CD1c-positive myeloid dendritic cell (primary cell): Measurements from ENCODE around the gene BCORL1.
A peak's percentile ranks its signal among the peaks of the same experiment; 100 is the strongest.

Experiments
- DNase-seq: peaks from one replicate; pipeline ENCODE4 v3.0.0-alpha.2; 2016; ENCODE audit errors: extremely low spot score

The BCORL1 gene

GRCh38 chrX:130066975-130067615 lies 84.7 kb downstream of the BCORL1 start:
- no peak for DNase-seq

GRCh38 chrX:130071611-130072344 lies 89.3 kb downstream of the BCORL1 start:
- DNase-seq, result no peak

GRCh38 chrX:130072345-130072740 lies 89.9 kb downstream of the BCORL1 start:
- DNase-seq, result no peak

- no peak for DNase-seq
Observed at GRCh38 chrX:130075777-130076176, 93.3 kb downstream of the BCORL1 start.

- peak; percentile 70 for DNase-seq
Observed at GRCh38 chrX:130079824-130080406, 97.5 kb downstream of the BCORL1 start.

GRCh38 chrX:130080791-130081367 lies 98.4 kb downstream of the BCORL1 start:
- DNase-seq, result no peak

GRCh38 chrX:130081421-130082045 lies 99.1 kb downstream of the BCORL1 start:
- no peak for DNase-seq

- peak; percentile 86 for DNase-seq
Observed at GRCh38 chrX:130082244-130083106, 100.0 kb downstream of the BCORL1 start.

GRCh38 chrX:130083107-130083490 lies 100.7 kb downstream of the BCORL1 start:
- DNase-seq, result no peak

GRCh38 chrX:130083656-130084382 lies 101.4 kb downstream of the BCORL1 start:
- DNase-seq, result peak; percentile 79

GRCh38 chrX:130084631-130085237 lies 102.3 kb downstream of the BCORL1 start:
- peak; percentile 73 for DNase-seq

- DNase-seq, result peak; percentile 33
Observed at GRCh38 chrX:130085551-130086446, 103.4 kb downstream of the BCORL1 start.

- DNase-seq, result peak; percentile 49
Observed at GRCh38 chrX:130086447-130087206, 104.2 kb downstream of the BCORL1 start.

- DNase-seq, result no peak
Observed at GRCh38 chrX:130090364-130090763, 107.9 kb downstream of the BCORL1 start.

GRCh38 chrX:130091980-130092522 lies 109.6 kb downstream of the BCORL1 start:
- DNase-seq, result peak; percentile 77

- no peak for DNase-seq
Observed at GRCh38 chrX:130093271-130093670, 110.8 kb downstream of the BCORL1 start.

GRCh38 chrX:130094696-130095095 lies 112.3 kb downstream of the BCORL1 start:
- DNase-seq, result no peak
